HCT116 (cell line): ENCODE results near the gene TEDC1. TPM values are rescaled to one million over a fixed set of nuclear protein-coding genes. Genes with fewer than 3 reads are reported as not detected.

ENCODE experiments used
- ATAC-seq: fragments of 200-7000 bp; cut with Tn5 transposase; 2 replicates; pipeline ENCODE4 v1.9.1; 2020; ENCODE audit warnings: mild to moderate bottlenecking, moderate library complexity
- BruUV-seq: library from RNA; stranded (reverse); fragments of 400-500 nt; replicated peaks from 2 replicates; lab custom pipeline; 2021; lab: Mats Ljungman, UMichigan
- CTCF ChIA-PET: fragments of 300-600 bp; sonication (Branson Sonifier 250); formaldehyde crosslinking; loops from one replicate; lab custom pipeline; 2021; ENCODE audit warnings: antibody characterized with exemption; lab: Charles Lee
- POLR2A ChIA-PET: fragments of 300-600, 350-600 bp; sonication (Branson Sonifier 250); formaldehyde crosslinking; loops from one replicate; lab custom pipeline; 2021; ENCODE audit warnings: antibody characterized with exemption; lab: Charles Lee
- RAD21 ChIA-PET, 2 experiments: fragments of 300-600 bp; sonication (Branson Sonifier 250); formaldehyde crosslinking; loops; one replicate each; lab custom pipeline; 2023; ENCODE audit warnings: low total read pairs in 2 of 2; ENCODE audit not compliant: uncharacterized antibody in 2 of 2, unreplicated experiment in 2 of 2, low non-redundant PET in 1 of 2; lab: Charles Lee
- DNase-seq: peaks from one replicate; pipeline ENCODE4 v3.0.0-alpha.2; 2010; ENCODE audit warnings: low read depth, low spot score
- H2AFZ ChIP-seq: fragments of 200-600 bp; shearing (Covaris generic), sonication (generic); 2 replicates; pipeline ENCODE4 v1.6.1; 2017; ENCODE audit warnings: low read depth, mixed run types, mixed read lengths, antibody characterized with exemption, low read length; ENCODE audit not compliant: poor library complexity, severe bottlenecking
- H3K27ac ChIP-seq: 2 replicates; pipeline ENCODE4 v1.5.1; 2012; ENCODE audit warnings: low read depth, low read length
- H3K27me3 ChIP-seq: fragments of 200-600 bp; sonication (generic); 2 replicates; pipeline ENCODE4 v1.6.1; 2016; ENCODE audit warnings: mixed run types, low read length, mixed read lengths; ENCODE audit not compliant: insufficient read depth
- H3K36me3 ChIP-seq, 2 experiments: fragments of 200-500 bp in 1 of 2; fragments of 200-600 bp in 1 of 2; sonication (Bioruptor generic) in 1 of 2; sonication (generic) in 1 of 2; 2 replicates each; pipeline versions ENCODE4 v1.5.1 to v1.6.1; 2014 to 2016; ENCODE audit warnings: low read length in 2 of 2, inconsistent platforms in 1 of 2, mixed read lengths in 1 of 2, mixed run types in 1 of 2; ENCODE audit not compliant: insufficient read depth in 2 of 2, control insufficient read depth in 1 of 2
- H3K4me1 ChIP-seq, 2 experiments: fragments of 200-600 bp in 1 of 2; sonication (generic) in 1 of 2; 2 replicates each; pipeline versions ENCODE4 v1.5.1 to v1.6.1; 2012 to 2017; ENCODE audit warnings: low read length in 2 of 2, inconsistent platforms in 1 of 2, mild to moderate bottlenecking in 1 of 2, mixed read lengths in 1 of 2, mixed run types in 1 of 2, moderate library complexity in 1 of 2; ENCODE audit not compliant: insufficient read depth in 2 of 2, control insufficient read depth in 1 of 2
- H3K4me2 ChIP-seq: fragments of 200-600 bp; sonication (generic); 2 replicates; pipeline ENCODE4 v1.6.1; 2017; ENCODE audit warnings: mixed run types, low read length, mixed read lengths
- H3K4me3 ChIP-seq, 2 experiments: fragments of 200-600 bp in 1 of 2; sonication (generic) in 1 of 2; replicated peaks in 1 of 2; 2 replicates each; pipeline ENCODE4 v1.5.1; 2011 to 2016; ENCODE audit warnings: low read length in 2 of 2, control low read depth in 1 of 2, low read depth in 1 of 2, mild to moderate bottlenecking in 1 of 2, mixed read lengths in 1 of 2, mixed run types in 1 of 2
- H3K79me2 ChIP-seq: fragments of 200-600 bp; sonication (generic); 2 replicates; pipeline ENCODE4 v1.6.1; 2017; ENCODE audit warnings: mild to moderate bottlenecking, mixed run types, low read length, moderate library complexity, mixed read lengths; ENCODE audit not compliant: insufficient read depth
- H3K9ac ChIP-seq: fragments of 200-600 bp; sonication (generic); 2 replicates; pipeline ENCODE4 v1.6.1; 2016; ENCODE audit warnings: low read length, mixed read lengths
- H3K9me2 ChIP-seq: fragments of 200-600 bp; sonication (generic), shearing (Covaris generic); 2 replicates; pipeline ENCODE4 v1.6.1; 2017; ENCODE audit warnings: mixed run types, mild to moderate bottlenecking, moderate library complexity; ENCODE audit not compliant: insufficient read depth
- H3K9me3 ChIP-seq, 2 experiments: fragments of 200-500 bp in 1 of 2; fragments of 200-600 bp in 1 of 2; sonication (Bioruptor generic) in 1 of 2; sonication (generic) in 1 of 2; 2 replicates each; pipeline ENCODE4 v1.6.1; 2014 to 2017; ENCODE audit warnings: low read length in 2 of 2, mixed read lengths in 2 of 2, inconsistent platforms in 1 of 2, low read depth in 1 of 2, mild to moderate bottlenecking in 1 of 2, mixed run types in 1 of 2, moderate library complexity in 1 of 2; ENCODE audit not compliant: control insufficient read depth in 1 of 2, insufficient read depth in 1 of 2
- H4K20me1 ChIP-seq: fragments of 200-600 bp; sonication (generic), shearing (Covaris generic); 2 replicates; pipeline ENCODE4 v1.6.1; 2017; ENCODE audit warnings: mixed run types, mild to moderate bottlenecking, moderate library complexity; ENCODE audit not compliant: insufficient read depth
- ATF3 ChIP-seq: IDR thresholded peaks from 2 replicates; pipeline ENCODE4 v1.6.1; 2012
- ELF1 ChIP-seq: IDR thresholded peaks from 2 replicates; pipeline ENCODE4 v1.6.1; 2012; ENCODE audit warnings: low read depth, borderline replicate concordance
- EZH2 ChIP-seq: fragments of 200-600 bp; sonication (generic); IDR thresholded peaks from 2 replicates; pipeline ENCODE4 v1.6.1; 2017; ENCODE audit warnings: antibody characterized with exemption, mixed run types
- EZH2phosphoT487 ChIP-seq: fragments of 200-600 bp; IDR thresholded peaks from 2 replicates; pipeline ENCODE4 v1.6.1; 2018; ENCODE audit warnings: antibody characterized with exemption, borderline replicate concordance
- JUND ChIP-seq: IDR thresholded peaks from 2 replicates; pipeline ENCODE4 v1.6.1; 2012
- MAX ChIP-seq: IDR thresholded peaks from 2 replicates; pipeline ENCODE4 v1.6.1; 2012
- POLR2A ChIP-seq: IDR thresholded peaks from 2 replicates; pipeline ENCODE4 v1.7.0; 2011; ENCODE audit warnings: borderline replicate concordance; ENCODE audit not compliant: insufficient read depth, insufficient read length; ENCODE audit errors: extremely low read depth
- RAD21 ChIP-seq: IDR thresholded peaks from 2 replicates; pipeline ENCODE4 v1.6.1; 2012; ENCODE audit warnings: low read depth, mild to moderate bottlenecking
- REST ChIP-seq: IDR thresholded peaks from 2 replicates; pipeline ENCODE4 v1.6.1; 2012; ENCODE audit warnings: low read depth
- SP1 ChIP-seq: IDR thresholded peaks from 2 replicates; pipeline ENCODE4 v1.6.1; 2012; ENCODE audit warnings: low read depth
- TCF7L2 ChIP-seq: IDR thresholded peaks from 2 replicates; pipeline ENCODE4 v1.7.0; 2011; ENCODE audit warnings: borderline replicate concordance, inconsistent platforms; ENCODE audit not compliant: insufficient read depth, insufficient read length; ENCODE audit errors: extremely low read depth
- ZFX ChIP-seq: fragments of 450-650 bp; IDR thresholded peaks from 2 replicates; pipeline ENCODE4 v1.6.1; 2017
- intact Hi-C: fragments of 100-400 bp; cut with micrococcal nuclease; formaldehyde crosslinking; loops from 2 replicates; pipeline ENCODE4 v1.10.0; 2022
- total RNA-seq: library from RNA; stranded (reverse); gene quantifications from one replicate; pipeline ENCODE4 v1.2.1, GENCODE V29; 2021; ENCODE audit not compliant: unreplicated experiment
- TF ChIP-seq, protein P1 (sequence below): IDR thresholded peaks from 2 replicates; pipeline ENCODE4 v1.6.1; 2011; ENCODE audit warnings: mild to moderate bottlenecking, low read length, moderate library complexity; ENCODE audit not compliant: insufficient replicate concordance; ENCODE audit errors: extremely low read depth
- TF ChIP-seq, protein P2 (sequence below), 3 experiments: fragments of 200-600 bp in 1 of 3; sonication (generic) in 1 of 3; IDR thresholded peaks in 2 of 3; conservative IDR thresholded peaks in 1 of 3; 2 replicates each; pipeline ENCODE4 v1.5.1; 2012 to 2017; ENCODE audit warnings: low read depth in 2 of 3, low read length in 2 of 3, antibody characterized with exemption in 1 of 3, borderline replicate concordance in 1 of 3, control low read depth in 1 of 3, mild to moderate bottlenecking in 1 of 3, mixed read lengths in 1 of 3, mixed run types in 1 of 3, moderate library complexity in 1 of 3; ENCODE audit not compliant: insufficient read depth in 1 of 3

TEDC1 gene
- total RNA-seq, 1 experiment from 2014 or later, result 40.4 TPM

- H3K9ac ChIP-seq, result no peak overlapping the region
- H4K20me1 ChIP-seq, result no peaks in the 10 kb centered on the region
- intact Hi-C loops, result loop anchor here (10.0 kb wide), 1 partner anchor 620 kb away; no protein-coding TSS in a partner anchor
- no peak overlapping the region for H3K4me2 ChIP-seq
- no peak for ATAC-seq
- no peaks in the 10 kb centered on the region for H3K27me3 ChIP-seq
- no peaks in the 10 kb centered on the region for H3K9me2 ChIP-seq
- POLR2A ChIA-PET, result no interaction called here
- no TSS peak for BruUV-seq
- H3K9me3 ChIP-seq, result no peaks in the 10 kb centered on the region
- no peak for TF ChIP-seq SP1
- no peak for TF ChIP-seq ZFX
- no peak for TF ChIP-seq ATF3
- TF ChIP-seq RAD21, result no peak
- TF ChIP-seq, protein P1, sequence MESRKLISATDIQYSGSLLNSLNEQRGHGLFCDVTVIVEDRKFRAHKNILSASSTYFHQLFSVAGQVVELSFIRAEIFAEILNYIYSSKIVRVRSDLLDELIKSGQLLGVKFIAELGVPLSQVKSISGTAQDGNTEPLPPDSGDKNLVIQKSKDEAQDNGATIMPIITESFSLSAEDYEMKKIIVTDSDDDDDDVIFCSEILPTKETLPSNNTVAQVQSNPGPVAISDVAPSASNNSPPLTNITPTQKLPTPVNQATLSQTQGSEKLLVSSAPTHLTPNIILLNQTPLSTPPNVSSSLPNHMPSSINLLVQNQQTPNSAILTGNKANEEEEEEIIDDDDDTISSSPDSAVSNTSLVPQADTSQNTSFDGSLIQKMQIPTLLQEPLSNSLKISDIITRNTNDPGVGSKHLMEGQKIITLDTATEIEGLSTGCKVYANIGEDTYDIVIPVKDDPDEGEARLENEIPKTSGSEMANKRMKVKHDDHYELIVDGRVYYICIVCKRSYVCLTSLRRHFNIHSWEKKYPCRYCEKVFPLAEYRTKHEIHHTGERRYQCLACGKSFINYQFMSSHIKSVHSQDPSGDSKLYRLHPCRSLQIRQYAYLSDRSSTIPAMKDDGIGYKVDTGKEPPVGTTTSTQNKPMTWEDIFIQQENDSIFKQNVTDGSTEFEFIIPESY, result no peak
- no peak for TF ChIP-seq JUND
- TF ChIP-seq ELF1, result no peak
- TF ChIP-seq, protein P2, sequence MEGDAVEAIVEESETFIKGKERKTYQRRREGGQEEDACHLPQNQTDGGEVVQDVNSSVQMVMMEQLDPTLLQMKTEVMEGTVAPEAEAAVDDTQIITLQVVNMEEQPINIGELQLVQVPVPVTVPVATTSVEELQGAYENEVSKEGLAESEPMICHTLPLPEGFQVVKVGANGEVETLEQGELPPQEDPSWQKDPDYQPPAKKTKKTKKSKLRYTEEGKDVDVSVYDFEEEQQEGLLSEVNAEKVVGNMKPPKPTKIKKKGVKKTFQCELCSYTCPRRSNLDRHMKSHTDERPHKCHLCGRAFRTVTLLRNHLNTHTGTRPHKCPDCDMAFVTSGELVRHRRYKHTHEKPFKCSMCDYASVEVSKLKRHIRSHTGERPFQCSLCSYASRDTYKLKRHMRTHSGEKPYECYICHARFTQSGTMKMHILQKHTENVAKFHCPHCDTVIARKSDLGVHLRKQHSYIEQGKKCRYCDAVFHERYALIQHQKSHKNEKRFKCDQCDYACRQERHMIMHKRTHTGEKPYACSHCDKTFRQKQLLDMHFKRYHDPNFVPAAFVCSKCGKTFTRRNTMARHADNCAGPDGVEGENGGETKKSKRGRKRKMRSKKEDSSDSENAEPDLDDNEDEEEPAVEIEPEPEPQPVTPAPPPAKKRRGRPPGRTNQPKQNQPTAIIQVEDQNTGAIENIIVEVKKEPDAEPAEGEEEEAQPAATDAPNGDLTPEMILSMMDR (IDR thresholded peaks at IDR 0.05 in 2 of 3, conservative IDR thresholded peaks at IDR 0.05 in 1 of 3; ENCODE audit: borderline replicate concordance in 1 of 3, insufficient read depth in 1 of 3, low read depth in 2 of 3, low read length in 2 of 3), result no peak
- no peak for TF ChIP-seq MAX
- TF ChIP-seq TCF7L2, result no peak
- TF ChIP-seq REST, result no peak
- no peak for TF ChIP-seq EZH2
- no peak for TF ChIP-seq EZH2phosphoT487
- no peak for TF ChIP-seq POLR2A
- TF ChIP-seq, all 23 proteins: peak for 0
- ChIA-PET RAD21 (no interaction called here), CTCF (no interaction called here)
- Histone ChIP-seq H3K27ac (no peak overlapping the region), H3K4me3 (no peak overlapping the region), H3K4me1 (peaks cover 0 to 3% of the 10 kb centered on the region in 2 experiments; a peak in 1 of 4 replicates), H2AFZ (no peak overlapping the region), H3K79me2 (no peaks in the 10 kb centered on the region), H3K36me3 (no peaks in the 10 kb centered on the region)
- no peak for DNase-seq
Observed at GRCh38 chr14:105534586-105534985, 43.5 kb downstream of the TEDC1 start.
